GM21825 (cell line): ENCODE data around the gene ACTR1B.
"Not testable (repeated sequence)": the region's sequence is repeated elsewhere in the genome, so short reads cannot be mapped to it uniquely, and the experiment has no call there.

ENCODE experiments used
- ATAC-seq: cut with Tn5 transposase; IDR thresholded peaks from one replicate; pipeline ENCODE4 v1.9.1; 2021; ENCODE audit warnings: mild to moderate bottlenecking, moderate library complexity; ENCODE audit not compliant: unreplicated experiment

Gene ACTR1B

DNA sequence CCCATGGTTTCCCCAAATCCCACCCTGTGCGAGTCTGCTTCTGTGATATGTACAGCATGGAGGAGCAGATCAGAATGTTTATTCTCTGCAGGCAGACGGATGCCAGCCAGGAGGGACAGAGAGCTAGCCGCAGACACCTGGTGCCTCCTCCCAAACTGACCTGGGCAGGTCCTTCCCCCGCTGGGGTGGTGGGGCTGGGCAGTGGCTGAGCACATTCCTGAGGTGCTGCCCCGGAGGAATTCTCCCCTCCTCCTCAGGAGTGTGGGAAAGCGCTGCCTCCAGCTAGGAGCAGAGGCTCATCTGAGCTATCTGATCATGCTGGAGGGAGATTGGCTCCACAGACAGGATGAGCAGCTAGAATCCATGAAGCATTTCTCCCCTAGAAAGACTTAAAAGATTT, 27.3 kb upstream of the ACTR1B start:
- no peak for ATAC-seq

DNA sequence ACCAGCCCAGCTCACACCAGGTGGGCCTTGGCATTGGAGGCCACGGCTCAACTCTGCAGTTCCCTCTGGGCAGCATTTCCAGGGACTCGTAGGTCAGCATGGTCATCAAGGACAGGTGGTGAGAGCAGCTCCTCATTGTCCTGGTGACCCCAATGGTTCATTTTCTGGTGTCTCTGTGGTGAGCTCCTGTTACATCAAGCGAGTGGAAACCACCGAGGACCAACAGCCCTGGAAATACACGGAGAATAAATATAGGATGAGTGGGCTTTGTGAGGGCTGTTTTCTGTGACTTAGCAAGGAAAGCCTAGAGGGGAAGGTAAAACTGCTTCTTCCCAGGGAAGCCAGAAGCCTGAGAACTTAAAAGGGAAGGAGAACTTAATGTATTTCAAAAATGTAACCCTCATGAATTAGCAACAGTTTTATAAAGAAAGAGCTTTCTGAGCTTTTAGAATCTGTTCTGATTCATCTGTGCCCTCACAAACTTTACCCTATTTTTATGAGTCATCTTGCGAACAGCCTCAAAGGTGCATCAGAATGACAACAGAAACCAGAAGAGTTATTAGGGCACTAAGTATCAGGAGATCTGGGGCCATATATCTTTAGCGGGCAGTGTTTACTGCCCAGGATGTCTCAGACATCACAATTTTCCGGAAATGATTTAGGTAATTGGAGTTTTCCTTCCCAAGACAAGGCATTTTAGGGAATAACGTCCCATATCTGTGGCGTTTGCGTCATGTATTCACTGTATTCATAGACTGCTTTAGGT, 24.4 kb upstream of the ACTR1B start:
- no peak for ATAC-seq

DNA sequence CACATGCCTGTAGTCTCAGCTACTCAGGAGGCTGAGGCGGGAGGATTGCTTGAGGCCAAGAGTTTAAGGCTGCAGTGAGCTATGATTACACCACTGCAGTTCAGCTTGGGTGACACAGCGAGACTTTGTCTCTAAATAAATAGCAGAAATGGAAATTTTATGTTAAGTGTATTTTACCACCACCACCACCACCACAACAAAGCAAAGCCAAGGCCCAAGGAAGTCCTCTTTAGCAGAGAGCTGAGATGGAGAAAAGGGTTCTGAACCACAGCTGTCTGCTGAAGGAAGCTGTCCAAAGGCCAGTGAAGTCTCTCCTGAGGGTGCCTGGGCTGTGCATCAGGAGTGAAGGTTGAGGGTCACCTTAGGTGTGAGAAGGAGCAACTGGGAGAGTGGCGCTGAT, 23.4 kb upstream of the ACTR1B start:
- not testable (repeated sequence) for ATAC-seq

- ATAC-seq = no peak
Measured at GRCh38 chr2:97678298-97678697, 14.5 kb upstream of the ACTR1B start.

DNA sequence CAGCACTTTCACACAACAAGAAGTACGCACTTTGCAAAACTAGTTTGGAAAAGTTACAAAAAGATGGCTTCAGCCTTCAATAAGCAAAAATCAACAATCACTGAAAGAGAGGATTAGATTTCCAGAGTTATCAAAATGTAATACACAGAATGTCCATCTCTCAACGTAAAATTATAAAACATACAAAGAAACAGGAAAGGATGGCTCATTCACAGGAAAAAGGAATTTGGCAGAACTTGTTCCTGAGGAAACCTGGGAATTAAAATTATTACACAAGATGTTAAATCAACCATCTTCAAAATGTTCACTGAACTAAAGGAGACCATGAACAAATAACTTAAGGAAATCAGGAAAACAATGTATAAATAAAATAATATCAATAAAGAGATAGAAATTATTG, 13.6 kb upstream of the ACTR1B start:
- ATAC-seq = no peak

GRCh38 chr2:97676620-97677019, 12.8 kb upstream of the ACTR1B start:
- no peak for ATAC-seq

GRCh38 chr2:97675430-97676113, 11.7 kb upstream of the ACTR1B start:
- no peak for ATAC-seq

- ATAC-seq = no peak
Measured at GRCh38 chr2:97673915-97674283, 10.1 kb upstream of the ACTR1B start.

DNA sequence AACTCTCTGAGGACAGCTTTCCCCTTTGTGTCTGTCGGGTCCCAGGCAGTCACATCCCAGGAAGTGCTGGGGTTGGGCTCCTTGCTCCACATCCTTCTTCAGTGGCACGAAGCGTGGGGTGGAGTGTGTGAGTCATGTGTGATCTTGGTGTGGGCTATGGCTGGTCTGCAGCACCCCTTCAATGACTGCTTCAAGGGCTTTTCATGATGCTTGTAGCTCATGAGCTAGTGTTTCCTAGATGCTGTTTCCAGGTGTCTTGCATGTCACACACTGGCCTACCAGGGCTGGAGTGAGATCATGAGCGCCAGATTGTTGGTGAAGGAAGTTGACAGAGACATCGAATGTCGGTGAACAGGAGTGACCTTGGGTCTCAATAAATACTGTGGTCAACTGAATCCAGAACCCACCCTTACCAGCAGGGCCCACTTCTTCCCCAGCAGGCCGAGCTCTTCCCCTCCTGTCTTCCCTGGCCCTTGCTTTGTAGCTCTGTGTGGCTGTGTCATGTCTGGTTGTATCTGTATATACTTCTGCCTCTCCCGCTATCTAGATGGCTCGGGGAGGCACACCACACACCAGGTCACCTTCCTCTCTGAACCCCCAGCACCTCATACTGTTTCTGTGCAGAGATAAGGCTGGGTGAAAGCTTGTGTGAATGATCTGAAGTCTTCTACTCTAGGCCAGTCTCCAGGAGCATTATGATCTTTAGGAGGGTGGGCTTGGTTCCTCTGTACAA, 9.5 kb upstream of the ACTR1B start:
- ATAC-seq = no peak

DNA sequence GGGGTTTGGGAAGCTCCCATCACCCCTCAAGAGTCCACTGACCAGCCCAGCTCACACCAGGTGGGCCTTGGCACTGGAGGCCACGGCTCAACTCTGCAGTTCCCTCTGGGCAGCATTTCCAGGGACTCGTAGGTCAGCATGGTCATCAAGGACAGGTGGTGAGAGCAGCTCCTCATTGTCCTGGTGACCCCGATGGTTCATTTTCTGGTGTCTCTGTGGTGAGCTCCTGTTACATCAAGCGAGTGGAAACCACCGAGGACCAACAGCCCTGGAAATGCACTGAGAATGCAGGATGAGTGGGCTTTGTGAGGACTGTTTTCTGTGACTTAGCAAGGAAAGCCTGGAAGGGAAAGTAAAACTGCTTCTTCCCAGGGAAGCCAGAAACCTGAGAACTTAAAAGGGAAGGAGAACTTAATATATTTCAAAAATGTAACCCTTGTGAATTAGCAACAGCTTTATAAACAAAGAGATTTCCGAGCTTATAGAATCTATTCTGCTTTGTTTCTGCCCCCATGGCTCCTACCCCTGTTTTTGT, 8.8 kb upstream of the ACTR1B start:
- not testable (repeated sequence) for ATAC-seq

- ATAC-seq = no peak
Measured at GRCh38 chr2:97671526-97671925, 7.7 kb upstream of the ACTR1B start.

DNA sequence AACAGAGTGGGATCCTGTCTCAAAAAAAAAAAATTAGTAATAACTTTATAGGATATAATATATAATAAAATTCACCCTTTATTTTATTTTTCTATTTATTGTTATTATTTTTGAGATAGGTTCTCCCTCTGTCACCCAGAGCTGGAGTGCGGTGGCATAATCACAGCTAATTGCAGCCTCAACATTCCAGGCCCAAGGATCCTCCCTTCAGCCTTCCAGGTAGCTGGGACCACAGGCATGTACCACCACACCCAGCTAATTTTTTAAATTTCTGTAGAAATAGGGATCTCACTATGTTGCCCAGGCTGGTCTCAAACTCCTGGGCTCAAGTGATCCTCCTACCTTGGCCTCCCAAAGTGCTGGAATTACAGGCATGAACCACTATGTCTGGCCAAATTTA, 6.6 kb upstream of the ACTR1B start:
- ATAC-seq = no peak

GRCh38 chr2:97669448-97669847, 5.6 kb upstream of the ACTR1B start, which contains the start of gene C2orf92:
Gene C2orf92, plus strand, starts transcription at chr2:97669713. Its CDS starts 76 bp downstream, at chr2:97669789.
- ATAC-seq = no peak

- ATAC-seq = no peak
Measured at GRCh38 chr2:97664636-97664970, 759 bp upstream of the ACTR1B start.

DNA sequence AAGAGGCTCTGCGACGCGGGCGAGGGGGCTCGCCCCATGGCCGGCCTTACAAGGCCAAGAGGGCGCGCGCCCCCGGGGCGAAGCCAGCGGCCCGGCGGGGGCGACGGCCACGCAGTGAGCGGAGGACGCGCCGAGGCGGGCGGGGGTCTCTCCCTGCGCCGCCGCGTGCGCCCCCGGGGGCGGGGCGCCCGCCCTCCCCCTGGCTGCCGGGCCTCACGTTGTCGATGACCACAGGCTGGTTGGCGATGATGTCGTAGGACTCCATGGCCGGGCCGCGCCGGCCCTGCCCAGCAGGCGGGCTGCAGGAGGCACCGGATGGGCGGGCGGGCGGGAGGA, 250 bp downstream of the ACTR1B start:
- ATAC-seq = peak; percentile 31

DNA sequence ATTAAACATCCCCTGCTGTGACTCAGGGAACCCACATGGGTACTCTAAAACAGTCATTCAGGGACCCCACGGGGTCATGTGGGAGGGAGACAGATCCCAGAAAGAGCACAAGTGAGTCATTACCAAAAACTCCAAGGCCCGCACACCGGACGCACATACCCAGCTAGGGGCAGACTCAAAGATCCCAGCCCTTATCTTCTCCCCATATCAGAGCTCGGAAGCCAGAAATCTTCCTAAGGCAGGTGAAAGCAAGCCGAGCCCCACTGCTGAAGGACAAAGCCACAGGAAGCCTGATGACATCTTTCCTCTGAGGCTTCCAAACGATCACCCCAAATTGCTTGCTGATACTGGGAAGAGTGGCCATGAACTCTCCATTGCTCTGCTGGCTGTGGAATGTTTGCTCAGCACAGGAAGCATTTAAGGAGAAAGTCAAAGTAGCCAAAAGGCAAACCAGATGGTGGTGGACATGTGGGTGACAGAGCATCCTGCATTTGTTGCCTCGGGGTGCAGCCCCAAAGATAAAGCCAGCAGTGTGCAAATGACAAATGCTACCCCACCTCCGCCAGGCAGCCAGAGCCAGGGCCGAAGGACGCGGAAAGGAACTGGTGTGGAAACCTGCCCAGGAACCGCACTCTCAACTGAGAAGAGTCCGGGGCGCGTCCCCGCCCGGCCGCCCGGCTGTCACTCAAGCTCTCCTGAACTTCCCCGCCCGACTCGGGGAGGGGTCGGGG, 784 bp downstream of the ACTR1B start:
- ATAC-seq = peak; percentile 46

GRCh38 chr2:97662386-97662894, 1.4 kb downstream of the ACTR1B start:
- ATAC-seq = no peak

GRCh38 chr2:97661927-97662326, 1.9 kb downstream of the ACTR1B start:
- ATAC-seq = no peak

GRCh38 chr2:97660775-97661389, 3.0 kb downstream of the ACTR1B start:
- ATAC-seq = no peak

GRCh38 chr2:97660044-97660774, 3.6 kb downstream of the ACTR1B start:
- ATAC-seq = no peak
